ENCODE results near the gene BAIAP2.

- TF ChIP-seq CTCF (conservative IDR thresholded peaks at IDR 0.05) (no peak), ZFX (IDR thresholded peaks at IDR 0.05) (no peak)
These were observed 73.3 kb downstream of the BAIAP2 start for GRCh38 chr17:81108220-81108619.

All from C4-2B (cell line).